HCT116 (cell line): ENCODE measurements around the gene P2RX3. TPM values are rescaled to one million over a fixed set of nuclear protein-coding genes. Genes with fewer than 3 reads are reported as not detected.

ENCODE experiments used
- ATAC-seq: fragments of 200-7000 bp; cut with Tn5 transposase; 2 replicates; pipeline ENCODE4 v1.9.1; 2020; ENCODE audit warnings: mild to moderate bottlenecking, moderate library complexity
- BruUV-seq: library from RNA; stranded (reverse); fragments of 400-500 nt; replicated peaks from 2 replicates; lab custom pipeline; 2021; lab: Mats Ljungman, UMichigan
- CTCF ChIA-PET: fragments of 300-600 bp; sonication (Branson Sonifier 250); formaldehyde crosslinking; loops from one replicate; lab custom pipeline; 2021; ENCODE audit warnings: antibody characterized with exemption; lab: Charles Lee
- POLR2A ChIA-PET: fragments of 300-600, 350-600 bp; sonication (Branson Sonifier 250); formaldehyde crosslinking; loops from one replicate; lab custom pipeline; 2021; ENCODE audit warnings: antibody characterized with exemption; lab: Charles Lee
- RAD21 ChIA-PET, 2 experiments: fragments of 300-600 bp; sonication (Branson Sonifier 250); formaldehyde crosslinking; loops; one replicate each; lab custom pipeline; 2023; ENCODE audit warnings: low total read pairs in 2 of 2; ENCODE audit not compliant: uncharacterized antibody in 2 of 2, unreplicated experiment in 2 of 2, low non-redundant PET in 1 of 2; lab: Charles Lee
- DNase-seq: peaks from one replicate; pipeline ENCODE4 v3.0.0-alpha.2; 2010; ENCODE audit warnings: low read depth, low spot score
- H2AFZ ChIP-seq: fragments of 200-600 bp; shearing (Covaris generic), sonication (generic); 2 replicates; pipeline ENCODE4 v1.6.1; 2017; ENCODE audit warnings: low read depth, mixed run types, mixed read lengths, antibody characterized with exemption, low read length; ENCODE audit not compliant: poor library complexity, severe bottlenecking
- H3K27ac ChIP-seq: 2 replicates; pipeline ENCODE4 v1.5.1; 2012; ENCODE audit warnings: low read depth, low read length
- H3K27me3 ChIP-seq: fragments of 200-600 bp; sonication (generic); 2 replicates; pipeline ENCODE4 v1.6.1; 2016; ENCODE audit warnings: mixed run types, low read length, mixed read lengths; ENCODE audit not compliant: insufficient read depth
- H3K36me3 ChIP-seq, 2 experiments: fragments of 200-500 bp in 1 of 2; fragments of 200-600 bp in 1 of 2; sonication (Bioruptor generic) in 1 of 2; sonication (generic) in 1 of 2; 2 replicates each; pipeline versions ENCODE4 v1.5.1 to v1.6.1; 2014 to 2016; ENCODE audit warnings: low read length in 2 of 2, inconsistent platforms in 1 of 2, mixed read lengths in 1 of 2, mixed run types in 1 of 2; ENCODE audit not compliant: insufficient read depth in 2 of 2, control insufficient read depth in 1 of 2
- H3K4me1 ChIP-seq, 2 experiments: fragments of 200-600 bp in 1 of 2; sonication (generic) in 1 of 2; 2 replicates each; pipeline versions ENCODE4 v1.5.1 to v1.6.1; 2012 to 2017; ENCODE audit warnings: low read length in 2 of 2, inconsistent platforms in 1 of 2, mild to moderate bottlenecking in 1 of 2, mixed read lengths in 1 of 2, mixed run types in 1 of 2, moderate library complexity in 1 of 2; ENCODE audit not compliant: insufficient read depth in 2 of 2, control insufficient read depth in 1 of 2
- H3K4me2 ChIP-seq: fragments of 200-600 bp; sonication (generic); 2 replicates; pipeline ENCODE4 v1.6.1; 2017; ENCODE audit warnings: mixed run types, low read length, mixed read lengths
- H3K4me3 ChIP-seq, 2 experiments: fragments of 200-600 bp in 1 of 2; sonication (generic) in 1 of 2; replicated peaks in 1 of 2; 2 replicates each; pipeline ENCODE4 v1.5.1; 2011 to 2016; ENCODE audit warnings: low read length in 2 of 2, control low read depth in 1 of 2, low read depth in 1 of 2, mild to moderate bottlenecking in 1 of 2, mixed read lengths in 1 of 2, mixed run types in 1 of 2
- H3K79me2 ChIP-seq: fragments of 200-600 bp; sonication (generic); 2 replicates; pipeline ENCODE4 v1.6.1; 2017; ENCODE audit warnings: mild to moderate bottlenecking, mixed run types, low read length, moderate library complexity, mixed read lengths; ENCODE audit not compliant: insufficient read depth
- H3K9ac ChIP-seq: fragments of 200-600 bp; sonication (generic); 2 replicates; pipeline ENCODE4 v1.6.1; 2016; ENCODE audit warnings: low read length, mixed read lengths
- H3K9me2 ChIP-seq: fragments of 200-600 bp; sonication (generic), shearing (Covaris generic); 2 replicates; pipeline ENCODE4 v1.6.1; 2017; ENCODE audit warnings: mixed run types, mild to moderate bottlenecking, moderate library complexity; ENCODE audit not compliant: insufficient read depth
- H3K9me3 ChIP-seq, 2 experiments: fragments of 200-500 bp in 1 of 2; fragments of 200-600 bp in 1 of 2; sonication (Bioruptor generic) in 1 of 2; sonication (generic) in 1 of 2; 2 replicates each; pipeline ENCODE4 v1.6.1; 2014 to 2017; ENCODE audit warnings: low read length in 2 of 2, mixed read lengths in 2 of 2, inconsistent platforms in 1 of 2, low read depth in 1 of 2, mild to moderate bottlenecking in 1 of 2, mixed run types in 1 of 2, moderate library complexity in 1 of 2; ENCODE audit not compliant: control insufficient read depth in 1 of 2, insufficient read depth in 1 of 2
- H4K20me1 ChIP-seq: fragments of 200-600 bp; sonication (generic), shearing (Covaris generic); 2 replicates; pipeline ENCODE4 v1.6.1; 2017; ENCODE audit warnings: mixed run types, mild to moderate bottlenecking, moderate library complexity; ENCODE audit not compliant: insufficient read depth
- CBX3 ChIP-seq: IDR thresholded peaks from 2 replicates; pipeline ENCODE4 v1.6.1; 2012; ENCODE audit warnings: low read depth
- EGR1 ChIP-seq: IDR thresholded peaks from 2 replicates; pipeline ENCODE4 v1.6.1; 2012; ENCODE audit warnings: low read depth
- ELF1 ChIP-seq: IDR thresholded peaks from 2 replicates; pipeline ENCODE4 v1.6.1; 2012; ENCODE audit warnings: low read depth, borderline replicate concordance
- JUND ChIP-seq: IDR thresholded peaks from 2 replicates; pipeline ENCODE4 v1.6.1; 2012
- POLR2AphosphoS5 ChIP-seq: IDR thresholded peaks from 2 replicates; pipeline ENCODE4 v1.6.1; 2011; ENCODE audit warnings: mild to moderate bottlenecking, low read depth, low read length, moderate library complexity
- SRF ChIP-seq: IDR thresholded peaks from 2 replicates; pipeline ENCODE4 v1.6.1; 2012; ENCODE audit warnings: low read depth
- intact Hi-C: fragments of 100-400 bp; cut with micrococcal nuclease; formaldehyde crosslinking; loops from 2 replicates; pipeline ENCODE4 v1.10.0; 2022
- total RNA-seq: library from RNA; stranded (reverse); gene quantifications from one replicate; pipeline ENCODE4 v1.2.1, GENCODE V29; 2021; ENCODE audit not compliant: unreplicated experiment
- TF ChIP-seq, protein P1 (sequence below): IDR thresholded peaks from 2 replicates; pipeline ENCODE4 v1.6.1; 2011; ENCODE audit warnings: mild to moderate bottlenecking, low read length, moderate library complexity; ENCODE audit not compliant: insufficient replicate concordance; ENCODE audit errors: extremely low read depth
- TF ChIP-seq, protein P2 (sequence below): IDR thresholded peaks from 2 replicates; pipeline ENCODE4 v1.6.1; 2012
- TF ChIP-seq, protein P3 (sequence below), 3 experiments: fragments of 200-600 bp in 1 of 3; sonication (generic) in 1 of 3; IDR thresholded peaks in 2 of 3; conservative IDR thresholded peaks in 1 of 3; 2 replicates each; pipeline ENCODE4 v1.5.1; 2012 to 2017; ENCODE audit warnings: low read depth in 2 of 3, low read length in 2 of 3, antibody characterized with exemption in 1 of 3, borderline replicate concordance in 1 of 3, control low read depth in 1 of 3, mild to moderate bottlenecking in 1 of 3, mixed read lengths in 1 of 3, mixed run types in 1 of 3, moderate library complexity in 1 of 3; ENCODE audit not compliant: insufficient read depth in 1 of 3

P2RX3 gene
- total RNA-seq, 1 experiment from 2014 or later = not detected

DNA sequence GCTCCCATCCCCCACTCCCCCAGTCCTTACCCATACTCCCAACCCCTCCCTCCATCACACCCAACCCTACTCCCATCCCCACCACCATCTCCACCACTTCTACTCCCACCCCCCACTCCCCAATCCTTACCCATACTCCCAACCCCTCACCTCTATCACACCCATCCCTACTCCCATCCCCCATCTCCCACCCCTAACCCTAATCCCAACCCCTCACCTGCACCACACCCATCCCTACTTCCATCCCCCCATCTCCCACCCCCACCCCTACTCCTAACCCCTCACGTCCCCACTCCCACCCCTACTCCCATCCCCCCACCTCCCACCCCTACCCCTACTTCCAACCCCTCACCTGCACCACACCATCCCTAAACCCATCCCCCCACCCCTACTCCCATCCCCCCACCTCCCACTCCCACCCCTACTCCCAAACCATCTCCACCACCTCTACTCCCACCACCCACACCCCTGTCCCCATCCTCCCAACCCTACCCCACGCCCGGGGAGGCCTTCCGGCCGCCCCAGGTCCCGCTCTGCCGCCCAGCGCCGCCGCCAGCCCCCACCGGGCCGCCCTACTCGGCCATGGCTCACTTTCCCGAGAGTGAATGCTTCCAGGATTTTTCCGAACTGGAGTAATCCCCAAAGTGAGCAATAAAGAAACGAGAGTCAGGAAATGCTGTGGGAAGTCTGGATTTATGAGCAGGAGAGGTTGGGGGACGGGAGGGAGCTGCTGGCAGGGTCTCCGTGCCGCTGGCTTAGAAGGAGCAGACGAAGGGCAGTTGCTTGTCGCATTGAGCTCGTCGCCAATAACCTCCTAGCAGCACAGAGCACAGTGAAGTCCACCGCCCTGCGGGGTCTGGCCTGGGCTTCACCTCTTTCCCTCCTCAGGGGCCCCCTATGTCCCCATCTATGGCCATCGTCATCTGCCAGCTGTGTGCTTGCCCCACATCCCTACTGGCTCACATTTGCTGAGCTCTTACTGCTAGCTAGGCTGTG lies 38.2 kb downstream of the P2RX3 start:
- no peak overlapping the region for H3K9ac ChIP-seq
- no peak overlapping the region for H3K27ac ChIP-seq
- H3K27me3 ChIP-seq = peaks cover 27% of the 10 kb centered on the region
- intact Hi-C loops = no loop called here
- no TSS peak for BruUV-seq
- no peaks in the 10 kb centered on the region for H3K4me1 ChIP-seq
- no peak overlapping the region for H2AFZ ChIP-seq
- TF ChIP-seq, protein P1, sequence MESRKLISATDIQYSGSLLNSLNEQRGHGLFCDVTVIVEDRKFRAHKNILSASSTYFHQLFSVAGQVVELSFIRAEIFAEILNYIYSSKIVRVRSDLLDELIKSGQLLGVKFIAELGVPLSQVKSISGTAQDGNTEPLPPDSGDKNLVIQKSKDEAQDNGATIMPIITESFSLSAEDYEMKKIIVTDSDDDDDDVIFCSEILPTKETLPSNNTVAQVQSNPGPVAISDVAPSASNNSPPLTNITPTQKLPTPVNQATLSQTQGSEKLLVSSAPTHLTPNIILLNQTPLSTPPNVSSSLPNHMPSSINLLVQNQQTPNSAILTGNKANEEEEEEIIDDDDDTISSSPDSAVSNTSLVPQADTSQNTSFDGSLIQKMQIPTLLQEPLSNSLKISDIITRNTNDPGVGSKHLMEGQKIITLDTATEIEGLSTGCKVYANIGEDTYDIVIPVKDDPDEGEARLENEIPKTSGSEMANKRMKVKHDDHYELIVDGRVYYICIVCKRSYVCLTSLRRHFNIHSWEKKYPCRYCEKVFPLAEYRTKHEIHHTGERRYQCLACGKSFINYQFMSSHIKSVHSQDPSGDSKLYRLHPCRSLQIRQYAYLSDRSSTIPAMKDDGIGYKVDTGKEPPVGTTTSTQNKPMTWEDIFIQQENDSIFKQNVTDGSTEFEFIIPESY = no peak
- TF ChIP-seq ELF1 (no peak), SRF (no peak), JUND (no peak), CBX3 (no peak), EGR1 (no peak), POLR2AphosphoS5 (no peak)
- TF ChIP-seq, protein P2, sequence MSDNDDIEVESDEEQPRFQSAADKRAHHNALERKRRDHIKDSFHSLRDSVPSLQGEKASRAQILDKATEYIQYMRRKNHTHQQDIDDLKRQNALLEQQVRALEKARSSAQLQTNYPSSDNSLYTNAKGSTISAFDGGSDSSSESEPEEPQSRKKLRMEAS = no peak
- TF ChIP-seq, protein P3, sequence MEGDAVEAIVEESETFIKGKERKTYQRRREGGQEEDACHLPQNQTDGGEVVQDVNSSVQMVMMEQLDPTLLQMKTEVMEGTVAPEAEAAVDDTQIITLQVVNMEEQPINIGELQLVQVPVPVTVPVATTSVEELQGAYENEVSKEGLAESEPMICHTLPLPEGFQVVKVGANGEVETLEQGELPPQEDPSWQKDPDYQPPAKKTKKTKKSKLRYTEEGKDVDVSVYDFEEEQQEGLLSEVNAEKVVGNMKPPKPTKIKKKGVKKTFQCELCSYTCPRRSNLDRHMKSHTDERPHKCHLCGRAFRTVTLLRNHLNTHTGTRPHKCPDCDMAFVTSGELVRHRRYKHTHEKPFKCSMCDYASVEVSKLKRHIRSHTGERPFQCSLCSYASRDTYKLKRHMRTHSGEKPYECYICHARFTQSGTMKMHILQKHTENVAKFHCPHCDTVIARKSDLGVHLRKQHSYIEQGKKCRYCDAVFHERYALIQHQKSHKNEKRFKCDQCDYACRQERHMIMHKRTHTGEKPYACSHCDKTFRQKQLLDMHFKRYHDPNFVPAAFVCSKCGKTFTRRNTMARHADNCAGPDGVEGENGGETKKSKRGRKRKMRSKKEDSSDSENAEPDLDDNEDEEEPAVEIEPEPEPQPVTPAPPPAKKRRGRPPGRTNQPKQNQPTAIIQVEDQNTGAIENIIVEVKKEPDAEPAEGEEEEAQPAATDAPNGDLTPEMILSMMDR (IDR thresholded peaks at IDR 0.05 in 2 of 3, conservative IDR thresholded peaks at IDR 0.05 in 1 of 3; ENCODE audit: borderline replicate concordance in 1 of 3, insufficient read depth in 1 of 3, low read depth in 2 of 3, low read length in 2 of 3) = no peak
- POLR2A ChIA-PET = no interaction called here
- H3K4me3 ChIP-seq = no peak overlapping the region
- H3K9me2 ChIP-seq = no peaks in the 10 kb centered on the region
- no peaks in the 10 kb centered on the region for H3K79me2 ChIP-seq
- H3K4me2 ChIP-seq = no peak overlapping the region
- H3K9me3 ChIP-seq = no peaks in the 10 kb centered on the region
- CTCF ChIA-PET = no interaction called here
- RAD21 ChIA-PET = no interaction called here
- ATAC-seq = no peak
- DNase-seq = no peak
- H4K20me1 ChIP-seq = no peaks in the 10 kb centered on the region
- no peaks in the 10 kb centered on the region for H3K36me3 ChIP-seq
